ENCODE data around the gene CD302.
A peak's percentile ranks its signal among the peaks of the same experiment; 100 is the strongest.
"Not testable (repeated sequence)": the region's sequence is repeated elsewhere in the genome, so short reads cannot be mapped to it uniquely, and the experiment has no call there.

Gene CD302, protein sequence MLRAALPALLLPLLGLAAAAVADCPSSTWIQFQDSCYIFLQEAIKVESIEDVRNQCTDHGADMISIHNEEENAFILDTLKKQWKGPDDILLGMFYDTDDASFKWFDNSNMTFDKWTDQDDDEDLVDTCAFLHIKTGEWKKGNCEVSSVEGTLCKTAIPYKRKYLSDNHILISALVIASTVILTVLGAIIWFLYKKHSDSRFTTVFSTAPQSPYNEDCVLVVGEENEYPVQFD

GRCh38 chr2:159797543-159798375 is at the start of gene CD302:
Gene CD302, minus strand, starts transcription at chr2:159798208. Its CDS starts 10 bp downstream, at chr2:159798198.
- FAIRE-seq = no peak

DNA sequence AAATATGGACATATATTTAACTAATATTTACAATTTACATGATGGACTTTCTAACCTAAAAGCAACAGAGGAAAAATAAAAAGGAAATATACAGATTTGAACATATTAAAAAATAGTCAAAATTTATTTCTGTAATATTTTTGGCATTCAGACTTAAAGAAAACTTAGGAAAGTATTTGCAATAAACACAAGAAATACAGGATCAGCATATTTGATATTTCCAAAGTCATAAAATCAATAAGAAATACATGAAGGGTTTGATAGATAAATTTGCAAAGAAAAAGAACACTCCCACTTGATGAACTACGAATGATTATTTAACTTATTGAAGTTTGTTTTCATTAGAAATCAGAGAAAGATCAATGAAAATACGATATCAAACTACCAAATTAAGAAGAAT is 48.6 kb upstream of the CD302 start:
- FAIRE-seq = no peak

DNA sequence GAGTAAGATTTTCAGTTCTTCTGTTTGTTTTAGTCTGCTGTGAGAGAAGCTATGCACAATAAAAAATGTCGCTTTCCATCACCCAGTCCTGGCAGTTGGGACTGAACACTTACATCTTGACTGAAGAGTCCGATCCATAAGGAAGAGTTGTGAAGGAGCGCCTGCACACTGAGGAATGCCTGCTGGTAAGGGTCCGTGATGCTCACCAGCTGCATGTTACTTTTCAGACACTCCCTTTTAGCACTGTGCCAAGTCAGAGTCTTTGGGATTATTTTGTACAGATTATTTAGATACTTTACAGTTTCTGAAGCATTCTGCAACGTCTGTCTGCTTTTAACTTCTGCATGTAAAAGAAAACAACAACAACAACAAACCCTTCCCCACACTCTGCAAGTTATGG is 42.6 kb upstream of the CD302 start:
- no peak for FAIRE-seq

GRCh38 chr2:159832858-159833257 is 34.9 kb upstream of the CD302 start:
- FAIRE-seq = no peak

GRCh38 chr2:159832026-159832425 is 34.0 kb upstream of the CD302 start:
- FAIRE-seq = no peak

DNA sequence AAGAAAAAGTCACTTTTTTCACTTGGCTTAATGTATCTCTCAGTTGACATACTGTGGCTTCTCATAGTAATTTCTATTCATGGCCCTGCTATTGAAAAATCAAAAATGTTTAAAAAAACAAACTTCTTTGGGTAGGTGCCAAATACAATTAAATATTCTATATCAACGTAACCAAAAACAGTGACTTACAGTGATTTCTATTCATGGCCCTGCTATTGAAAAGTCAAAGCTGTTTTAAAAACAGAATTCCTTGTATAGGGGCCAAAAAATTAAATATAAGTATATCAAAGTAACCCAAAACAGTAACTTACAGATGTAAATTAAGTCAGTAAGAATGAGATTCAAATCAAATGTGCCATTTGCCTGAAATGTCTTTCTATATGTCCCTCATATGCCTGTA is 31.4 kb upstream of the CD302 start:
- FAIRE-seq = no peak

DNA sequence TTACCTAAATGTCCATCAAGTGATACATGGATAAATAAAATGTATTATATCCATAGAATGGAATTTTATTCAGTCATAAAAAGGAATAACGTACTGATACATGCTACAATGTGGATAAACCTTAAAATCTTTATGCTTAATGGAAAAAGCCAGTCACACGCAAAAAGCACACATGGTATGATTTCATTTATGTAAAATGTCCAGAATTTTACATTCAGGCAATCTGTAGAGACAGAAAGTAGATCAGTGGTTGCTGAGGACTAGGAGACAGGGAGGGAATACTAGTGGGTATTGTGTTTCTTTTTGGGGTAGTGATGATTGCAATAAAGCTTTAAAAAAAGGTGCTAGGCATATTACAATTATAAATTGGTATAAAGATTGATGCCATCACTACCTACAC is 30.7 kb upstream of the CD302 start:
- FAIRE-seq = no peak

- not testable (repeated sequence) for FAIRE-seq
These were observed 24.4 kb upstream of the CD302 start for GRCh38 chr2:159822478-159822833.

GRCh38 chr2:159821775-159822477 is 23.9 kb upstream of the CD302 start:
- not testable (repeated sequence) for FAIRE-seq

- no peak for FAIRE-seq
These were observed 20.9 kb upstream of the CD302 start for GRCh38 chr2:159818940-159819339.

- FAIRE-seq = no peak
These were observed 19.3 kb upstream of the CD302 start for GRCh38 chr2:159817283-159817682.

DNA sequence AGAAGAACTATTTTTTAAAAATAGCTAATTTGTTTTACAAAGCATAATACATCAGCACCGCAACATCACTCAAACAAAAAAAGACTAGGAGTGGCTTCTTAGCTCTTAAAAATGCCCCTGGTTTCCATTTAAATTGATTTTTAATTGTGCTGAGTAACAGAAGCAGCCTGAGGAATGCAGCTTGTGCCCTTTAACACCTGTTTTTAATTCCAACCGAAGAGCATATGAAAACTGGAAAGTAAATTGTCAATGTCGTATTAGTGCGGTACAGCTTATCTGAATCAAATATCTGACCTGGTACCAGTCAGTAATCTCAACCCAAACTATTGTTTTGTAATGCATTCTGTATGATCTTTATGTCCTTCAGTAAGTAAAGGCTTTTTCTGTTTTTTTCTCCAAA is 13.2 kb upstream of the CD302 start:
- no peak for FAIRE-seq

DNA sequence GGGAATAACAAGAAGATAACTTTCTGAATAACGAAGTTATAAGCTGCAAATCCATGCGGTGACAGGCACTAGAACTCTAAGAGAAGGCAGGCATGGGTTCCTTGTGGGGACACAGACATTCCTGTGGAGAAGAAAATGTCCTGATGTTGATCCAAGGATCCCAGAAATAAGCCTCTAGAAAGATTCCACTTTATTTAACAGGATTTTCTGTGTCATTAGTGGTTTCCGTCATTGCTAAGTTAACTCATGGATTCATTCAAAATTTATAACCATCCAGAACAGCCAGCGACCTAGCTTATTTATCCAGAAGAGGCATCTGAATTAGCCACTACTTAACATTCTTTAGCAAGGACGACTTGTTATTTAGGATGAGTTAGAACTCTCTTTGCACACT is 10.0 kb upstream of the CD302 start:
- FAIRE-seq = no peak

GRCh38 chr2:159807183-159808031 is 9.4 kb upstream of the CD302 start:
- peak; percentile 59 for FAIRE-seq

DNA sequence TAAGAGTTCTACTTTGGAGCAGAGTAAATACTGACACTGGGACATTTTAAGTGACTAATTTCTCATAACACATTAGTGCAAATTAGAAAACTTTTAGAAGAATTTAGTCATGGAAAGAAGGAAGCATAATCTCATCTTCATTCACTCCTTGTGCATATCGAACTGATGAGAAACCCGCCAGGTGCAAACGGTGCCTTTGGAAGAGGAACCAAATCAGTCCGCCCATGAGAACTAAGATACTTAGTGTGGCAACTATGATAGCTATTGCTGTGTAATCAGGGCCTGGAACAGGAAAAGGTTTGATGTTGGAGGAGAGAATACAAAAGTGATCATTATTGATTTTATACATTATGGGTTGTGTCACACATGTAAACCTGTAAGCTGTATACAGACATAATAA is 6.9 kb upstream of the CD302 start:
- no peak for FAIRE-seq

GRCh38 chr2:159803235-159803962 is 5.4 kb upstream of the CD302 start:
- no peak for FAIRE-seq

DNA sequence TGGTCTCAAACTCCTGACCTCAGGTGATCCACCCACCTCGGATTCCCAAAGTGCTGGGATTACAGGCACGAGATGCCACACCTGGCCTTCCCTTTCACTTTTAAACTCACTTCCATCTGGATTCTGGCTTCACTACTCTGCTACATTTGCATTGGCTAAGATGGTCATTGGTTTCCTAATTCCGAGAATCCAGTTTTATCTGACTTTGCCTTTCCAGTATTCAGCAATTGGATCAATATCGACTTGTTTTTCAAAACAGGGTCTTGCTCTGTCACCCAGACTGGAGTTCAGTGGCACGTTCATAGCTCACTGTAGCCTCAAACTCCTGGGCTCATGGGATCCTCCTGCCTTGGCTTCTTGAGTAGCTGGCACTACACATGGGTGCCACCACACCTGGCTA is 4.7 kb upstream of the CD302 start:
- no peak for FAIRE-seq

GRCh38 chr2:159799833-159800232 is 1.8 kb upstream of the CD302 start:
- FAIRE-seq = no peak

- no peak for FAIRE-seq
These were observed 343 bp upstream of the CD302 start for GRCh38 chr2:159798376-159798725.

- no peak for FAIRE-seq
These were observed 824 bp downstream of the CD302 start for GRCh38 chr2:159797225-159797542.

DNA sequence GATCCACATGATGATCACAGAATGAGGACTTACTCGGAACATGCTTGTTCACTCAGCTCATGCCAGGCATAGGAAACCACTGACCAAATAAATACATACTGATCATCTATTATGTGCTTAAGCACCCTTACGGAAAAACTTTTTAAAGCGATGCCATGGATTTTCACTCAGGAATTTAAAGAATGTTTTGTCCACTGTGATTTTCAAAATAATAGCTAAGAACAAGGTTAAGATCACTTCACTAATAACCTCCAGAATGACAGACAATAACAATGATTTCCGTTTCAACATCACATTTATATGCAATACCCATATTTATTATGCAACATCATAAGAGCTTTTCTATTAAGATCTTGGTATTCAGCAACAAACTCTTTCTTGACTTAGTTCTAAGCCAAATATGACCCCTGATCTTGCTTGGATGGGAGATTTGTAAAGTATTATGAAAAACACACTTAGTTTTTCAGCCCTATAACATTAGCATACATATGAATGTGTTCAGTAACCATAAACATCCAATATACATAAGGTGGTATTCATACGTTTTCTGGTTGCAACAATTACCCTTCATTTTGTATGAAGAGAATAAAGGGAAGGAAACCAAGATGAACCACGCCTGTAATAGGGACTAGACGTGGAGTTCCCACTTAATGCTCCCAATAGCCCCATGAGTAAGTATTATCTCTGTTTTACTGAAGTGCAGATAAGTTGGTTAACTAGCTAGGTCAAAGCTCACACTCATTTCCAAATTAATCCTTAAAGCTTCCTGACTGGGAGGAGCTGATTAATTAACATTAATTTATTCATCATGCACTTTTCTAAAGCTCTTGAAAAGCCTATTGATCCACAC is 1.9 kb downstream of the CD302 start:
- FAIRE-seq = no peak

Data from endometrium (tissue), 2 donors.